ENCODE measurements around the gene RAD51B. TPM values are rescaled to one million over a fixed set of nuclear protein-coding genes. Genes with fewer than 3 reads are reported as not detected.
A peak's percentile ranks its signal among the peaks of the same experiment; 100 is the strongest.

RAD51B gene
- total RNA-seq, 6 experiments from 2014 or later = 2.7 to 5.8 (median 4.3) TPM

GRCh38 chr14:68532496-68532895, 712.9 kb downstream of the RAD51B start:
- H3K36me3 ChIP-seq = no peaks in the 10 kb centered on the region
- peaks cover 0 to 12% (median 0%) of the 10 kb centered on the region in 4 donors for H3K4me1 ChIP-seq
- ATAC-seq = no peak
- H3K27ac ChIP-seq = no peak overlapping the region
- no peak for DNase-seq
- H3K9me3 ChIP-seq = no peaks in the 10 kb centered on the region
- no peak overlapping the region for H3K4me3 ChIP-seq
- H3K27me3 ChIP-seq = no peaks in the 10 kb centered on the region
- intact Hi-C loops (cut with DNase I) = no loop called here
- TF ChIP-seq, protein P1, sequence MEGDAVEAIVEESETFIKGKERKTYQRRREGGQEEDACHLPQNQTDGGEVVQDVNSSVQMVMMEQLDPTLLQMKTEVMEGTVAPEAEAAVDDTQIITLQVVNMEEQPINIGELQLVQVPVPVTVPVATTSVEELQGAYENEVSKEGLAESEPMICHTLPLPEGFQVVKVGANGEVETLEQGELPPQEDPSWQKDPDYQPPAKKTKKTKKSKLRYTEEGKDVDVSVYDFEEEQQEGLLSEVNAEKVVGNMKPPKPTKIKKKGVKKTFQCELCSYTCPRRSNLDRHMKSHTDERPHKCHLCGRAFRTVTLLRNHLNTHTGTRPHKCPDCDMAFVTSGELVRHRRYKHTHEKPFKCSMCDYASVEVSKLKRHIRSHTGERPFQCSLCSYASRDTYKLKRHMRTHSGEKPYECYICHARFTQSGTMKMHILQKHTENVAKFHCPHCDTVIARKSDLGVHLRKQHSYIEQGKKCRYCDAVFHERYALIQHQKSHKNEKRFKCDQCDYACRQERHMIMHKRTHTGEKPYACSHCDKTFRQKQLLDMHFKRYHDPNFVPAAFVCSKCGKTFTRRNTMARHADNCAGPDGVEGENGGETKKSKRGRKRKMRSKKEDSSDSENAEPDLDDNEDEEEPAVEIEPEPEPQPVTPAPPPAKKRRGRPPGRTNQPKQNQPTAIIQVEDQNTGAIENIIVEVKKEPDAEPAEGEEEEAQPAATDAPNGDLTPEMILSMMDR (IDR thresholded peaks at IDR 0.05) = no peak
- no peak for TF ChIP-seq POLR2A (IDR thresholded peaks at IDR 0.05)

- Histone ChIP-seq H3K27me3 (no peaks in the 10 kb centered on the region), H3K4me3 (no peak overlapping the region), H3K4me1 (no peaks in the 10 kb centered on the region), H3K27ac (no peak overlapping the region), H3K9me3 (no peaks in the 10 kb centered on the region), H3K36me3 (no peaks in the 10 kb centered on the region)
- ATAC-seq = no peak
- TF ChIP-seq, protein P1 (IDR thresholded peaks at IDR 0.05) = no peak
- TF ChIP-seq POLR2A (IDR thresholded peaks at IDR 0.05) = no peak
- WGBS (ENCODE audit: insufficient coverage, low coverage, low lambda C conversion rate, missing lambda C conversion rate) = 94% methylated on average over 3 of the region's 3 CpGs
- intact Hi-C loops (cut with DNase I) = no loop called here
- no peak for DNase-seq
Measured at GRCh38 chr14:68534276-68534675, 714.7 kb downstream of the RAD51B start.

DNA sequence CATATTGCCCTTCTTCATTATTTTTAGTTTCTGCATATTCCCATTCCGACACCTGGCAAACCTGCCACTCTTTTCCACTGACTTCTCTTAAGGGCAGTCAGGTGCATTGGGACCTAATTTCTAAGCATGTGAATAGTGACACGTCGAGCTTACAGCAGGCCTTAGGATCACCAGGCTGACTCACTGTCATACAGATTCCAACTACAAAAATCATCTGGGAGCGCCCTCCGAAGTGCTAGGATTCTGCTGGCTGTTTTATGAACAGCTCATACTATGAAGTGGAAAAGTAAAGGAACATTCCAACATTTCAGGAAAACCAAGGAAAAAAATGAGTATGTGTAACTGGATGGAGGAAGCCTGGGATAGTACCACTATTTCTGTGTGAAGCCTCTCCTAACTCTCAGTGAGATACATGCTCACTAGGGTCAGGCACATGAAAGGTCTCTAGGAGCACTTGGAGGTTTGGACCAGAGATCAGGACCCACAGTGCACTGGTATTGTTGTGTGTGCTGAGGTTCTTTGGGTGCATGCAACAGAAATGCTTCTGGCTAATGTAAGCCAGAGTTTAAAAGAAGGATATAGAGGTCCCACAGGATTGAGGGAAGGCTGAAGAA, 715.9 kb downstream of the RAD51B start:
- TF ChIP-seq POLR2A (IDR thresholded peaks at IDR 0.05) = no peak
- TF ChIP-seq, protein P1 (IDR thresholded peaks at IDR 0.05) = no peak
- no peaks in the 10 kb centered on the region for H3K27me3 ChIP-seq
- no peak overlapping the region for H3K4me3 ChIP-seq
- no peak for DNase-seq
- H3K9me3 ChIP-seq = no peaks in the 10 kb centered on the region
- 96% methylated on average over 5 of the region's 5 CpGs for WGBS (ENCODE audit: insufficient coverage, low coverage, low lambda C conversion rate, missing lambda C conversion rate)
- no peaks in the 10 kb centered on the region for H3K36me3 ChIP-seq
- no peaks in the 10 kb centered on the region for H3K4me1 ChIP-seq
- no peak for ATAC-seq
- intact Hi-C loops (cut with DNase I) = no loop called here
- no peak overlapping the region for H3K27ac ChIP-seq

GRCh38 chr14:68536018-68536410, 716.4 kb downstream of the RAD51B start:
- TF ChIP-seq POLR2A (IDR thresholded peaks at IDR 0.05) = no peak
- TF ChIP-seq, protein P1 (IDR thresholded peaks at IDR 0.05) = no peak
- ATAC-seq = no peak
- no peaks in the 10 kb centered on the region for H3K4me1 ChIP-seq
- no peaks in the 10 kb centered on the region for H3K27me3 ChIP-seq
- no peaks in the 10 kb centered on the region for H3K9me3 ChIP-seq
- H3K4me3 ChIP-seq = no peak overlapping the region
- H3K36me3 ChIP-seq = no peaks in the 10 kb centered on the region
- H3K27ac ChIP-seq = no peak overlapping the region
- intact Hi-C loops (cut with DNase I) = no loop called here
- 100% methylated on average over 1 of the region's 1 CpG for WGBS (ENCODE audit: insufficient coverage, low coverage, low lambda C conversion rate, missing lambda C conversion rate)
- DNase-seq = no peak

DNA sequence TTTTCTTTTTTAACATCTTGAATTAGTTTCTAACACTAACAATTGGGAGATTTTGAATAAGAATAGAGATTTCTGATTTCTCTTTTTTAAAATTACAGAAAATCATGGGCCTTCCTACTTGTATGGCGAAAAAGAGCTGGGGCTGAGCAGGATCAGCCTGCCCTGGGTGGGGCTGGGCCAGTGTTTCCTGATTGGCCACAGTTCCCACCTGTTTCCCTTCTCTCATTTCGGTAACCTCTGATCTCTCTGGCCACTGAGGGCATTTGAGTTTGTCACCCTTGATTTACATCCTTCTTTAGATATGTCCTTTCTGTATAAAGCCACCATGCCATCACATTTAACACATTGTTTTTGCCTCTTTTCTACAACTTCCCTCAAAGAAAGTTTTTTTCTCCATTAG, 719.1 kb downstream of the RAD51B start:
- 78% methylated on average over 2 of the region's 2 CpGs for WGBS (ENCODE audit: insufficient coverage, low coverage, low lambda C conversion rate, missing lambda C conversion rate)
- DNase-seq (no peak), ATAC-seq (peak in 1 of 4 donors; percentile 30)
- intact Hi-C loops (cut with DNase I) = no loop called here
- no peak overlapping the region for H3K4me3 ChIP-seq
- TF ChIP-seq, protein P1 (IDR thresholded peaks at IDR 0.05) = no peak
- no peaks in the 10 kb centered on the region for H3K27me3 ChIP-seq
- H3K4me1 ChIP-seq = no peaks in the 10 kb centered on the region
- no peaks in the 10 kb centered on the region for H3K36me3 ChIP-seq
- no peaks in the 10 kb centered on the region for H3K9me3 ChIP-seq
- no peak overlapping the region for H3K27ac ChIP-seq
